OCI-LY3 (cell line): ENCODE data around the gene NOL4L.

Experiments
- H2AFZ ChIP-seq: fragments of 200-600, 300-600 bp; shearing (Covaris generic); 2 replicates; pipeline ENCODE4 v1.6.0; 2014; ENCODE audit warnings: antibody characterized with exemption, low read depth, low read length
- H3K27ac ChIP-seq: fragments of 200-600, 300-600 bp; sonication (generic); 2 replicates; pipeline ENCODE4 v1.5.1; 2014; ENCODE audit warnings: mild to moderate bottlenecking, low read length, moderate library complexity, mixed read lengths
- H3K27me3 ChIP-seq: fragments of 200-600, 300-600 bp; sonication (generic); 2 replicates; pipeline ENCODE4 v1.6.1; 2014; ENCODE audit warnings: low read depth, low read length, mixed read lengths
- H3K36me3 ChIP-seq: fragments of 200-600, 300-600 bp; sonication (generic); replicated peaks from 2 replicates; pipeline ENCODE3; 2014; ENCODE audit warnings: low read depth, low read length, mixed read lengths
- H3K4me1 ChIP-seq: fragments of 300-600, 200-600 bp; sonication (generic); 2 replicates; pipeline ENCODE4 v1.6.1; 2014; ENCODE audit warnings: low read length, mixed read lengths
- H3K4me2 ChIP-seq: fragments of 200-600, 300-600 bp; sonication (generic); 2 replicates; pipeline ENCODE4 v1.6.1; 2014; ENCODE audit warnings: low read length, mixed read lengths
- H3K4me3 ChIP-seq: fragments of 300-600, 200-600 bp; sonication (generic); 2 replicates; pipeline ENCODE4 v1.5.1; 2014; ENCODE audit warnings: antibody characterized with exemption, mild to moderate bottlenecking, low read length, moderate library complexity
- H3K79me2 ChIP-seq: fragments of 300-600, 200-600 bp; shearing (Covaris generic); 2 replicates; pipeline ENCODE4 v1.6.1; 2014; ENCODE audit warnings: mild to moderate bottlenecking, low read length, mixed read lengths
- H3K9ac ChIP-seq: fragments of 300-600, 200-600 bp; shearing (Covaris generic); 2 replicates; pipeline ENCODE4 v1.6.0; 2014; ENCODE audit warnings: mild to moderate bottlenecking, low read length, moderate library complexity
- H3K9me3 ChIP-seq: fragments of 200-600, 300-600 bp; shearing (Covaris generic); 2 replicates; pipeline ENCODE4 v1.6.1; 2014; ENCODE audit warnings: low read length, mixed read lengths; ENCODE audit not compliant: insufficient read depth
- H4K20me1 ChIP-seq: fragments of 200-600, 300-600 bp; sonication (generic); 2 replicates; pipeline ENCODE4 v1.6.1; 2016; ENCODE audit warnings: low read length, mixed read lengths; ENCODE audit not compliant: insufficient read depth
- EZH2phosphoT487 ChIP-seq: fragments of 200-600 bp; shearing (Covaris generic); IDR thresholded peaks from 2 replicates; pipeline ENCODE4 v1.6.1; 2018; ENCODE audit warnings: antibody characterized with exemption, mixed run types, low read depth
- TF ChIP-seq, protein P1 (sequence below): fragments of 200-600, 300-600 bp; sonication (generic); IDR thresholded peaks from 2 replicates; pipeline ENCODE4 v1.5.1; 2014; ENCODE audit warnings: antibody characterized with exemption, low read length, low read depth

Gene NOL4L

GRCh38 chr20:32396646-32397160 lies 188.4 kb downstream of the NOL4L start:
- no peak overlapping the region for H3K9ac ChIP-seq
- peaks cover 40% of the 10 kb centered on the region for H4K20me1 ChIP-seq
- no peak overlapping the region for H3K27ac ChIP-seq
- TF ChIP-seq EZH2phosphoT487 = no peak
- TF ChIP-seq, protein P1, sequence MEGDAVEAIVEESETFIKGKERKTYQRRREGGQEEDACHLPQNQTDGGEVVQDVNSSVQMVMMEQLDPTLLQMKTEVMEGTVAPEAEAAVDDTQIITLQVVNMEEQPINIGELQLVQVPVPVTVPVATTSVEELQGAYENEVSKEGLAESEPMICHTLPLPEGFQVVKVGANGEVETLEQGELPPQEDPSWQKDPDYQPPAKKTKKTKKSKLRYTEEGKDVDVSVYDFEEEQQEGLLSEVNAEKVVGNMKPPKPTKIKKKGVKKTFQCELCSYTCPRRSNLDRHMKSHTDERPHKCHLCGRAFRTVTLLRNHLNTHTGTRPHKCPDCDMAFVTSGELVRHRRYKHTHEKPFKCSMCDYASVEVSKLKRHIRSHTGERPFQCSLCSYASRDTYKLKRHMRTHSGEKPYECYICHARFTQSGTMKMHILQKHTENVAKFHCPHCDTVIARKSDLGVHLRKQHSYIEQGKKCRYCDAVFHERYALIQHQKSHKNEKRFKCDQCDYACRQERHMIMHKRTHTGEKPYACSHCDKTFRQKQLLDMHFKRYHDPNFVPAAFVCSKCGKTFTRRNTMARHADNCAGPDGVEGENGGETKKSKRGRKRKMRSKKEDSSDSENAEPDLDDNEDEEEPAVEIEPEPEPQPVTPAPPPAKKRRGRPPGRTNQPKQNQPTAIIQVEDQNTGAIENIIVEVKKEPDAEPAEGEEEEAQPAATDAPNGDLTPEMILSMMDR = no peak
- no peak overlapping the region for H2AFZ ChIP-seq
- H3K27me3 ChIP-seq = no peaks in the 10 kb centered on the region
- no peaks in the 10 kb centered on the region for H3K4me1 ChIP-seq
- no peak overlapping the region for H3K4me3 ChIP-seq
- peaks cover 89% of the 10 kb centered on the region for H3K79me2 ChIP-seq
- H3K4me2 ChIP-seq = no peak overlapping the region
- H3K36me3 ChIP-seq = peaks cover 17% of the 10 kb centered on the region
- no peaks in the 10 kb centered on the region for H3K9me3 ChIP-seq

- Histone ChIP-seq H3K27ac (no peak overlapping the region), H3K9me3 (no peaks in the 10 kb centered on the region), H3K4me1 (peaks cover 3% of the 10 kb centered on the region; the same call in 1 of the 2 replicates), H2AFZ (no peak overlapping the region), H4K20me1 (peaks cover 36% of the 10 kb centered on the region), H3K36me3 (peaks cover 22% of the 10 kb centered on the region), H3K79me2 (peaks cover 90% of the 10 kb centered on the region), H3K27me3 (no peaks in the 10 kb centered on the region), H3K4me2 (no peak overlapping the region), H3K9ac (no peak overlapping the region), H3K4me3 (no peak overlapping the region)
- no peak for TF ChIP-seq EZH2phosphoT487
- TF ChIP-seq, protein P1 = no peak
These were observed 190.1 kb downstream of the NOL4L start for GRCh38 chr20:32395066-32395465.
